ENCODE data around the gene MMP19.

MMP19 gene

GRCh38 chr12:55815473-55815872 is 27.3 kb downstream of the MMP19 start:
- DNase-seq (ENCODE audit: low read depth) = no peak

GRCh38 chr12:55814257-55814656 is 28.5 kb downstream of the MMP19 start:
- no peak for DNase-seq (ENCODE audit: low read depth)

GRCh38 chr12:55812088-55812487 is 30.6 kb downstream of the MMP19 start:
- no peak for DNase-seq (ENCODE audit: low read depth)

- no peak for DNase-seq (ENCODE audit: low read depth)
Measured at GRCh38 chr12:55809274-55809673, 33.5 kb downstream of the MMP19 start.

- no peak for DNase-seq (ENCODE audit: low read depth)
Measured at GRCh38 chr12:55806982-55807381, 35.8 kb downstream of the MMP19 start.

GRCh38 chr12:55797550-55797949 is 45.2 kb downstream of the MMP19 start:
- no peak for DNase-seq (ENCODE audit: low read depth)

- peak; percentile 19 for DNase-seq (ENCODE audit: low read depth)
Measured at GRCh38 chr12:55797068-55797467, 45.7 kb downstream of the MMP19 start.

- DNase-seq (ENCODE audit: low read depth) = no peak
Measured at GRCh38 chr12:55795950-55796349, 46.8 kb downstream of the MMP19 start.

GRCh38 chr12:55789893-55790292 is 52.8 kb downstream of the MMP19 start:
- no peak for DNase-seq (ENCODE audit: low read depth)

GRCh38 chr12:55789171-55789570 is 53.6 kb downstream of the MMP19 start:
- no peak for DNase-seq (ENCODE audit: low read depth)

GRCh38 chr12:55788546-55788945 is 54.2 kb downstream of the MMP19 start:
- DNase-seq (ENCODE audit: low read depth) = no peak
